ENCODE data around the gene RRN3.
"Not testable (repeated sequence)": the region's sequence is repeated elsewhere in the genome, so short reads cannot be mapped to it uniquely, and the experiment has no call there.

The RRN3 gene, protein sequence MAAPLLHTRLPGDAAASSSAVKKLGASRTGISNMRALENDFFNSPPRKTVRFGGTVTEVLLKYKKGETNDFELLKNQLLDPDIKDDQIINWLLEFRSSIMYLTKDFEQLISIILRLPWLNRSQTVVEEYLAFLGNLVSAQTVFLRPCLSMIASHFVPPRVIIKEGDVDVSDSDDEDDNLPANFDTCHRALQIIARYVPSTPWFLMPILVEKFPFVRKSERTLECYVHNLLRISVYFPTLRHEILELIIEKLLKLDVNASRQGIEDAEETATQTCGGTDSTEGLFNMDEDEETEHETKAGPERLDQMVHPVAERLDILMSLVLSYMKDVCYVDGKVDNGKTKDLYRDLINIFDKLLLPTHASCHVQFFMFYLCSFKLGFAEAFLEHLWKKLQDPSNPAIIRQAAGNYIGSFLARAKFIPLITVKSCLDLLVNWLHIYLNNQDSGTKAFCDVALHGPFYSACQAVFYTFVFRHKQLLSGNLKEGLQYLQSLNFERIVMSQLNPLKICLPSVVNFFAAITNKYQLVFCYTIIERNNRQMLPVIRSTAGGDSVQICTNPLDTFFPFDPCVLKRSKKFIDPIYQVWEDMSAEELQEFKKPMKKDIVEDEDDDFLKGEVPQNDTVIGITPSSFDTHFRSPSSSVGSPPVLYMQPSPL

GRCh38 chr16:15093955-15094827 is at the start of gene RRN3:
RRN3 (minus strand) TSS chr16:15094272; CDS start chr16:15094233, 39 bp downstream.
- DNase-seq, result peak; percentile 74

- not testable (repeated sequence) for DNase-seq
Observed at GRCh38 chr16:15143601-15144091, 49.6 kb upstream of the RRN3 start.

DNA sequence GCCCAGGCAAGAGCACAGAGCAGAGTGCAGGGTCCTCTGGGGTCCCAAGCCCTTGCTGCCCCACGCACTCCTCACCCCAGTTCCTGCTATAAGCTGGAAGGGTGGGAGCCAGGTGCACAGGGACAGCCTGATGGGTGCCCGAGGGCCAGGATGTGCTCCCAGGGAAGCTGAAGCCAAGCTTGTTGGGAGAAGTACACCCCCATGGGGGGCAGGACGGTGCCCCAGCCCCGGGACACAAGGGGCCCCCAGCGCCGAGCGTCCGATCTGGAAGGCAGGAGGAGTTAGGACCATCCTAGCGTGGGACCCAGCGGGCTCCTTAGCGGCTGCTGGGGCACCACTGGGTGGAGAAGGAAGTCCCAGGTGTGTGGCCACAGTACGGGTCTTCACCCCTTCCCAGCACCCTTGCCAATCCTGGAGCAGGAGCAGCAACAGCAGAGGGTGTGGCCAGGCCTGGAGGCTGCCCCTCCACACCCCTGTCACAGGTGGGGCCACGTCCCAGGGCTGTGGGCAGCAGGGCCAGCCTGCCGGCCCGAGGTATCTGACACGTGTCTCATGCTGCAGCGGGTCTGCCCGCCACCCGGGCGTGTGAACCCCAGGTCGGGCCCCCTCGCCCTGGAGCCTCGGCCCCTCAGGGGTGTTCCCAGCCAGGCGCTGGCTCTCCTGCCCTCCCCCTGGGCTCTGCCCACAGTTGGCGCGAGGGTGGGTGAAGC is 49.0 kb upstream of the RRN3 start:
- not testable (repeated sequence) for DNase-seq

DNA sequence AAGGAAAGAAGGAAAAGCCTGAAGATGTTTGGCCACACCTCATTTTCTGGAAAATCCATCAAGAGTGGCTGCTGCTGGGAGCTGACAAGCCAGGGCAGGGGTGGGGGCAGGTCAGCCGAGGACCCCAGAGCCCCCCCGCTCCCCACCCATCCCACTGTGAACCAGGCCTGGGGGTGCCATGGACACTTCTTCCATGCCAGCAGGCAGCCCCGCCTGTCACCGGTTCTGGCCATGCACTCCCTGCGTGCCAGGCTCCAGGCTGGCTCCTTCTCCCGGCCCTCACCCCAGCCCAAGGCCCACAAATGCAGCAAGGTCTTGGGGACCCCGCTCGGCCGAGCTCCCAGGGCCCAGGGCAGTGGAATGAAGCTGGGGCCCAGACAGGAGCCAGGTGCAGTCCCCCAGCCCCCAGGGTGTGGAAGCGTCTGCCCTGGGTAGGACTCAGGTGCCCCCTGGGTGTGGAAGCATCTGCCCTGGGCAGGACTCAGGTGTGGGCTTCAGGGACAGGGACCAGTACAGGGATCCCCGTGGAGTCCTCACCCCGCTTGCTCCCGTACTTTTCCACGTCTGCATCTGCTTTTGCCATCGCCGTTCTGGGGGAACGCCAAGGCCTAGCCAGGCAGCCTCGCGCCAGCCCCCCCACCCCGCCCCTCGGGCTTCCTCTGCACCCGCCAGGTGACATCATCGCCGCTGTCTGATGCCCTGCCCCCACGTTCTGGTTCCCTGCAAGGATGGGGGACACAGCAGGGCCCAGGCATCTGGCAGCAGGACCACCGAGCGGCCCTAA is 48.2 kb upstream of the RRN3 start:
- DNase-seq, result not testable (repeated sequence)

DNA sequence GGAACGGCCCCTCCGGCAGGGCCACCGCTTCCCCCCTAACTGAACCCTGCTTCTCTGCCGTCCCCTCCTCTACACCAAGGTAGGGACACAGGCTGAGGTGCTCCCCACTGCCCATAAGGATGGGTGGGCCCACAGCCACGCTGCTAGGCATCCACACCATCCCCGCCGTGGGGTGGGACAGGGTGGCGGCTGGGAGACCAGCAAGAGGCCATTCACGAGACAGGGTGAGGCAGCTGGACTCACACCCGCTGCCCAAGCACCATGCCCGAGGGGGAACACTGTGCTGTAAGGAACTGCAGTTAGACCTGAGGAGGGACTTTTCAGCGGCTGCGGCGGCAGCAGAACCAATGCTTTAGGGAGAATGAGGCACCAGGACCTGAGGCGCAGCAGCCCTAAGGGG is 47.5 kb upstream of the RRN3 start:
- no peak for DNase-seq

GRCh38 chr16:15140444-15141365 is 46.6 kb upstream of the RRN3 start:
- not testable (repeated sequence) for DNase-seq

GRCh38 chr16:15137514-15137913 is 43.4 kb upstream of the RRN3 start:
- not testable (repeated sequence) for DNase-seq

- not testable (repeated sequence) for DNase-seq
Observed at GRCh38 chr16:15135483-15136360, 41.6 kb upstream of the RRN3 start.

DNA sequence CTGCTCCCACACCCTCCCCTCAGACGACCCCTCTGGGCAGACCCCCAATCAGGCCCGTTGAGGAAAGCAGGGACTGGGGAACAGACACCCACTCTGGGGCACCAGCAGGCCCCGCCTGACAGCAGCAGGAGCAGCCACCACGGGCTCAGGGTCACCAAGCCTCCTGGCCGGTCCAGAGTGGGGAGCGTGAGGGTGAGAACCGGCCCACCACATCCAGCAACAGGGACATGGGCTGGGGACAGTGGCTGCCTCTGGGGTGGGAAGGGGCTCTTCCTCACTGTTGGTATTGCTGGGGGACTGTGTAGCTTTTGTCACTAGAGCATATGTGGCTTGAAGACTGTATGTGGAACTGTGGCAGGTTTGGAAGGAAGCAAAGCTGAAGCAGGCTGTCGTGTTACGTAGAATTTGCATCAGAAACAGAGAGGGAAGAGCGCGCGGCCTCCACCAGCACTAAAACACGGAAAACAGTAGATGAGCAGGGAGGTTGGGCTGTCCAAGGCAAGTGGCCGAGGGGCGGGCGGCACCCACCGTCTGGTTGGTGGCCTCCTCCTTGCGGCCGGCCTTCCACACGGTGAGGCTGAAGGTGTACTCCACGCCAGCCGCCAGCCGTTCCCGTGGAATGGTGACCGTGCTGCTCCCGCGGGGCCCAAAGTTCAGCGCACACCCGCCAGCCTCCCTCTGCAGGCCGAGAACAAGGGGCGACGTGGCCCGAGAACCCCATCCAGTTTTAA is 40.8 kb upstream of the RRN3 start:
- DNase-seq, result not testable (repeated sequence)

- DNase-seq, result not testable (repeated sequence)
Observed at GRCh38 chr16:15133554-15133953, 39.5 kb upstream of the RRN3 start.

DNA sequence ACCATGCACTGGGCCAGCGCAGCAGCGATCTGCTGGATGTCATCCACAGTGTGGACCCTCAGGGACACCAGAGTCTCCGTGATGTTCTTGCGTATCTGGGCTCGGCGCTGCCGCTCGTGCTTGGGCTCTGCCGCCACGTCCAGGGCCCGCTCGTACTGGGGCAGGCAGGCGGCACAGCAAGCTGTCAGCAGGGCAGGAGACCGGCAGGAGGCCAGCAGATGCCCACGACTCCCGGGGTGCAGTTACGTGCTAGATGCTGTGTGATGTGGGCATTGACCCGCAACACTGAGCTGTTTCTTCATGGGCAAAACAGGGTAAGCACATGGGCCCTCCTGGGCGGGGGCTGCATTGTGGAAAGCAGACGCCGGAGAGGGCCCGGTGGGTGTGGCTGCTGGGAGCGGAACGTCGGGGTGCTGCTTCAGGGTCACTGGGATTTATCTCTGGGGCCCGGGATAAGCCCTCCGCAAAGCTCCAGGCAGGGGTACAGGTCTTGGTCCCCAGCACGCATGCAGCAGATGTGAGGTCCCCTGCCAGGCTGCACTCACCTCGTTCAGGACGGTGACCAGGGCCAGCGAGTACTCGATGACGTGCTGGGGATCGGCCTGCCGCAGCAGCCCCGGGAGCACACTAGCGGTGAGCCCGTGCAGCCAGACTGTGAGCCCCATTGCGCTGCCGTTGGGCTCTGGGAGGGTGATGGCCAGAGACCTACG is 38.8 kb upstream of the RRN3 start:
- not testable (repeated sequence) for DNase-seq

- not testable (repeated sequence) for DNase-seq
Observed at GRCh38 chr16:15130943-15131700, 37.0 kb upstream of the RRN3 start.

DNA sequence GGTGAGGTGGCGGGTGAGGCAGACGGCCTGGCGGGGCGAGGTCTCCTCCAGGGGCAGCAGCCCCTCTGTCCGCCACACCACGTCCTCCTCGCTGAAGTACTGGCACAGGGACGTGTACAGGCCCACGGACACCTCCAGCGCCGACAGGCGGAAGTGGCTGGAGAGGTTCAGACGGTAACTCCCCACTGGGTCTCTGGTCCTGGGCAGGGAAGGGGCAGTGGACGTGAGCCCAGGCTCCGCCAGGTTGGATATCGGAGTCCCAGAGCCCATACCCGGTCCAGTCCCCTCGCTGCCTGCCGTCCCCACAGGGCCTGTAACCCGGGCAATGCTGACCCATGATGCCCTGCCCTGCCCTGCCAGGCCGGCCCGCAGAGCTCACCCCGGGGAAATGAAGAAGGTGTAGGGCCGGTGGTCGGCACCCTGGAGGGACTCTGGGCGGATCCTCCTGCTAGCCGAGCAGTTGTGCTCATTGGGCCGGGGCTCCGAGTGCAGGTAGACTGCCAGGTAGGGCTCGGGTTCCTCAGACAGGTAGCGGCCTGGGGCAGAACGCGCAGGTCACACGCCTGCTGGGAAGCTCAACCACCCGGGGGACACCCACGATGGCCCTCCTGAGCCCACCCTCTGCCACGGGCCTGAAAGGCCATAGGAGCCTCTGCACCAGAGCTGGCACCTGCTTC is 36.3 kb upstream of the RRN3 start:
- DNase-seq, result not testable (repeated sequence)

DNA sequence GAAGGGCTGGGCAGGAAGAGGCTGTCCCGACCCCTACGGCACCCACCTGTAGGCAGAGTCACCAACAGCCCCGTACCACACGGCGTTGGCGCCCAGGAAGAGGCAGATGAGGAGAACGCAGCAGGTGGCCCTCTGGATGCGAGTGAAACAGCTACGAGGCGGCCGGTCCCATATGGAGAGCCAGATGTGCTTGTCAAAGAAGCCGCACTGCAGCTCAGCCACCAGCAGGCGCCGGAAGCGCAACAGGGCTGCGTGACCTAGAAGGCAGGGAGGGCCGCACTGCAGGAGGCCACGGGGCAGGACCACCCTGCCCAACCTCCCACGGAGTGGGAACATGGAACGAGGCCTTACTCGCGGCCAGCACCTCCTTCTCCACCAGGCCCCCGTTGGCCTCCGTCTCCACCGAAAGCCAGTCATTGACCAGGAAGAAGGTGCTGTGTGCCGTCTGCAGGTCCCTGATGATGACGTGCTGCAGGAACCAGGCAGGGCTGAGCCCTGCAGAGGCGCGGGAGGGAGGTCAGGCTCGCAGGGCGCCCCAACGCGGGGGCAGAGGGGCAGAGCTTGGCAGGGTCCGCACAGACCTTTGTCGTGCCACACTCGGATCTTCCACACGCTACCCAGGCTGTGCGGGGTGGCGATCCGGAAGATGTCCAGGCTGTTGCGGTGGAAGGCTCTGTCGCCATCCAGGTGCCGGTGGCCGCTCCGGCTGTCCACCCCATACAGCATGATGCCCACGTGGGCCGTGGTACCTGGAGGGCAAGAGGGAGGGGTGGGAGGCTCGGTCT is 33.8 kb upstream of the RRN3 start:
- DNase-seq, result not testable (repeated sequence)

GRCh38 chr16:15100372-15100987 is 6.4 kb upstream of the RRN3 start:
- not testable (repeated sequence) for DNase-seq

All from NCI-H510A (cell line).